ENCODE results near the gene TYRO3. TPM values are rescaled to one million over a fixed set of nuclear protein-coding genes. Genes with fewer than 3 reads are reported as not detected.

TYRO3 gene
- total and polyA plus RNA-seq, 2 donors (not counting 1 experiment from before 2014, with no cell fraction given), result 0.05 TPM; not detected in 1

- WGBS (ENCODE audit: insufficient coverage), result 84% methylated on average over 4 of the region's 7 CpGs
- H3K4me3 Mint-ChIP-seq, result peak overlapping the region; percentile 45
Observed at GRCh38 chr15:41510728-41511127, 48.3 kb upstream of the TYRO3 start.

More at GRCh38 chr15:41510728-41511127, 48.3 kb upstream of the TYRO3 start:
- H3K27me3 ChIP-seq (replicated peaks in 1 of 4; ENCODE audit: control extremely low read depth in 1 of 4, control insufficient read depth in 3 of 4, insufficient read depth in 4 of 4, low read length in 3 of 4), result peaks cover 0 to 27% (median 11%) of the 10 kb centered on the region in 4 experiments
- DNase-seq, result no peak
- H3K4me1 ChIP-seq (ENCODE audit: control insufficient read depth in 2 of 2, insufficient read depth in 2 of 2, low read length in 2 of 2), result peaks cover 30% of the 10 kb centered on the region in 2 donors
- no peak overlapping the region for H3K9ac ChIP-seq (ENCODE audit: low read length)
- TF ChIP-seq CTCF (IDR thresholded peaks at IDR 0.05), result no peak
- no peak for TF ChIP-seq EZH2 (IDR thresholded peaks at IDR 0.05; ENCODE audit: borderline replicate concordance, insufficient read depth, low read depth, low read length, poor library complexity, severe bottlenecking)
- Mint-ChIP-seq H3K4me1 (peaks cover 27% of the 10 kb centered on the region), H3K27ac (no peak overlapping the region), H3K27me3 (peaks cover 6% of the 10 kb centered on the region), H3K9me3 (ENCODE audit: insufficient read depth) (no peaks in the 10 kb centered on the region)
- H3K9me3 ChIP-seq (ENCODE audit: control extremely low read depth in 1 of 3, control insufficient read depth in 2 of 3, insufficient read depth in 1 of 3, low read length in 2 of 3), result peaks cover 0 to 11% (median 0%) of the 10 kb centered on the region in 3 donors
- no peaks in the 10 kb centered on the region for H3K36me3 ChIP-seq (replicated peaks in 1 of 2; ENCODE audit: control extremely low read depth in 1 of 2, control insufficient read depth in 1 of 2, extremely low read depth in 1 of 2, insufficient read depth in 2 of 2, low read length in 1 of 2)
- no peak overlapping the region for H3K27ac ChIP-seq (ENCODE audit: low read length in 2 of 2)
- no peak overlapping the region for H2AFZ ChIP-seq (ENCODE audit: insufficient read depth, low read depth, low read length, poor library complexity, severe bottlenecking)
- no peak overlapping the region for H3K4me2 ChIP-seq (replicated peaks; ENCODE audit: low read depth, low read length, poor library complexity, severe bottlenecking)
- intact Hi-C loops (cut with micrococcal nuclease), result loop anchor here (5.0 kb wide), 1 partner anchor 93 kb away; the partner anchor contains the start of gene RTF1
- ChIA-PET POLR2A (no interaction called here), CTCF (interaction anchor here (1.3 kb wide), 1 partner anchor 45 kb away, joined by 3 read pairs; no protein-coding TSS in a partner anchor)
- H3K4me3 ChIP-seq (ENCODE audit: control extremely low read depth in 1 of 5, extremely low read depth in 1 of 5, insufficient read depth in 1 of 5, low read depth in 2 of 5, low read length in 4 of 5), result no peak overlapping the region
- ATAC-seq (ENCODE audit: low read depth), result no peak
- H4K20me1 ChIP-seq (ENCODE audit: control insufficient read depth, insufficient read depth, low read length, poor library complexity, severe bottlenecking), result peaks cover 4% of the 10 kb centered on the region
- H3K79me2 ChIP-seq (ENCODE audit: control insufficient read depth, insufficient read depth, low read length), result no peaks in the 10 kb centered on the region
